ENCODE results near the gene FAHD2A. TPM values are rescaled to one million over a fixed set of nuclear protein-coding genes. Genes with fewer than 3 reads are reported as not detected.
A peak's percentile ranks its signal among the peaks of the same experiment; 100 is the strongest.
"Not testable (repeated sequence)": the region's sequence is repeated elsewhere in the genome, so short reads cannot be mapped to it uniquely, and the experiment has no call there.

Gene FAHD2A
- polyA plus RNA-seq, 4 donors, result 27.5 to 162 (median 58.2) TPM

GRCh38 chr2:95403824-95404223 lies 1.3 kb downstream of the FAHD2A start:
- DNase-seq; H3K27me3 ChIP-seq (ENCODE audit: control insufficient read depth in 3 of 3, insufficient read depth in 3 of 3, low read length in 3 of 3); FAIRE-seq; H3K9me3 ChIP-seq (ENCODE audit: control insufficient read depth in 2 of 2, insufficient read depth in 1 of 2, low read depth in 1 of 2, low read length in 1 of 2); H3K4me1 ChIP-seq (ENCODE audit: control insufficient read depth in 3 of 3, insufficient read depth in 2 of 3, low read depth in 1 of 3, low read length in 2 of 3); H3K27ac ChIP-seq (ENCODE audit: low read depth in 1 of 3, low read length in 2 of 3): not testable (repeated sequence)
- WGBS, 3 donors, result 79 to 88% (median 79%) methylated on average over 5 of the region's 5 CpGs
- Histone ChIP-seq H3K4me3 (ENCODE audit: low read depth in 1 of 3, low read length in 3 of 3) (peak overlapping the region in 2 of 3 donors; percentile 70 to 83), H3K36me3 (ENCODE audit: control insufficient read depth in 3 of 3, insufficient read depth in 2 of 3, low read depth in 1 of 3, low read length in 3 of 3) (peaks cover 0 to 10% (median 0%) of the 10 kb centered on the region in 3 donors)

GRCh38 chr2:95404676-95405075 lies 2.2 kb downstream of the FAHD2A start:
- WGBS, 3 donors, result 66 to 81% (median 73%) methylated on average over 3 of the region's 3 CpGs
- H3K27me3 ChIP-seq (ENCODE audit: control insufficient read depth in 3 of 3, insufficient read depth in 3 of 3, low read length in 3 of 3); FAIRE-seq; H3K4me3 ChIP-seq (ENCODE audit: low read depth in 1 of 3, low read length in 3 of 3); H3K9me3 ChIP-seq (ENCODE audit: control insufficient read depth in 2 of 2, insufficient read depth in 1 of 2, low read depth in 1 of 2, low read length in 1 of 2); H3K4me1 ChIP-seq (ENCODE audit: control insufficient read depth in 3 of 3, insufficient read depth in 2 of 3, low read depth in 1 of 3, low read length in 2 of 3); H3K27ac ChIP-seq (ENCODE audit: low read depth in 1 of 3, low read length in 2 of 3); DNase-seq: not testable (repeated sequence)
- peaks cover 0 to 10% (median 5%) of the 10 kb centered on the region in 3 donors for H3K36me3 ChIP-seq (ENCODE audit: control insufficient read depth in 3 of 3, insufficient read depth in 2 of 3, low read depth in 1 of 3, low read length in 3 of 3)

GRCh38 chr2:95411239-95411638 lies 8.7 kb downstream of the FAHD2A start:
- DNase-seq; H3K27me3 ChIP-seq (ENCODE audit: control insufficient read depth in 3 of 3, insufficient read depth in 3 of 3, low read length in 3 of 3); H3K9me3 ChIP-seq (ENCODE audit: control insufficient read depth in 2 of 2, insufficient read depth in 1 of 2, low read depth in 1 of 2, low read length in 1 of 2); H3K4me1 ChIP-seq (ENCODE audit: control insufficient read depth in 3 of 3, insufficient read depth in 2 of 3, low read depth in 1 of 3, low read length in 2 of 3); H3K27ac ChIP-seq (ENCODE audit: low read depth in 1 of 3, low read length in 2 of 3); FAIRE-seq; H3K4me3 ChIP-seq (ENCODE audit: low read depth in 1 of 3, low read length in 3 of 3): not testable (repeated sequence)
- 90 to 93% (median 91%) methylated on average over 5 of the region's 5 CpGs for whole genome bisulfite sequencing, 3 donors
- H3K36me3 ChIP-seq (ENCODE audit: control insufficient read depth in 3 of 3, insufficient read depth in 2 of 3, low read depth in 1 of 3, low read length in 3 of 3), result peaks cover 0 to 33% (median 5%) of the 10 kb centered on the region in 3 donors

- H3K36me3 ChIP-seq (ENCODE audit: control insufficient read depth in 3 of 3, insufficient read depth in 2 of 3, low read depth in 1 of 3, low read length in 3 of 3), result peaks cover 0 to 28% (median 2%) of the 10 kb centered on the region in 3 donors
- H3K4me1 ChIP-seq (ENCODE audit: control insufficient read depth in 3 of 3, insufficient read depth in 2 of 3, low read depth in 1 of 3, low read length in 2 of 3); FAIRE-seq; H3K9me3 ChIP-seq (ENCODE audit: control insufficient read depth in 2 of 2, insufficient read depth in 1 of 2, low read depth in 1 of 2, low read length in 1 of 2); H3K27me3 ChIP-seq (ENCODE audit: control insufficient read depth in 3 of 3, insufficient read depth in 3 of 3, low read length in 3 of 3); H3K4me3 ChIP-seq (ENCODE audit: low read depth in 1 of 3, low read length in 3 of 3); H3K27ac ChIP-seq (ENCODE audit: low read depth in 1 of 3, low read length in 2 of 3): not testable (repeated sequence)
- WGBS, 3 donors, result 9 to 52% (median 40%) methylated on average over 4 to 8 of the region's 9 CpGs
- peak; percentile 75 to 79 for DNase-seq
Measured at GRCh38 chr2:95414015-95414594, 11.6 kb downstream of the FAHD2A start.

- H3K9me3 ChIP-seq (ENCODE audit: control insufficient read depth in 2 of 2, insufficient read depth in 1 of 2, low read depth in 1 of 2, low read length in 1 of 2); H3K27me3 ChIP-seq (ENCODE audit: control insufficient read depth in 3 of 3, insufficient read depth in 3 of 3, low read length in 3 of 3); H3K27ac ChIP-seq (ENCODE audit: low read depth in 1 of 3, low read length in 2 of 3); FAIRE-seq; DNase-seq; H3K4me1 ChIP-seq (ENCODE audit: control insufficient read depth in 3 of 3, insufficient read depth in 2 of 3, low read depth in 1 of 3, low read length in 2 of 3); H3K4me3 ChIP-seq (ENCODE audit: low read depth in 1 of 3, low read length in 3 of 3): not testable (repeated sequence)
- WGBS, 3 donors, result 76 to 89% (median 86%) methylated on average over 3 of the region's 3 CpGs
- H3K36me3 ChIP-seq (ENCODE audit: control insufficient read depth in 3 of 3, insufficient read depth in 2 of 3, low read depth in 1 of 3, low read length in 3 of 3), result peaks cover 0 to 27% (median 0%) of the 10 kb centered on the region in 3 donors
Measured at GRCh38 chr2:95415138-95415537, 12.6 kb downstream of the FAHD2A start.

GRCh38 chr2:95415561-95415960 lies 13.1 kb downstream of the FAHD2A start:
- not testable (repeated sequence) for H3K4me3 ChIP-seq (ENCODE audit: low read depth in 1 of 3, low read length in 3 of 3); DNase-seq; H3K4me1 ChIP-seq (ENCODE audit: control insufficient read depth in 3 of 3, insufficient read depth in 2 of 3, low read depth in 1 of 3, low read length in 2 of 3); FAIRE-seq; H3K27ac ChIP-seq (ENCODE audit: low read depth in 1 of 3, low read length in 2 of 3); H3K27me3 ChIP-seq (ENCODE audit: control insufficient read depth in 3 of 3, insufficient read depth in 3 of 3, low read length in 3 of 3); H3K9me3 ChIP-seq (ENCODE audit: control insufficient read depth in 2 of 2, insufficient read depth in 1 of 2, low read depth in 1 of 2, low read length in 1 of 2)
- WGBS, 3 donors, result 91 to 93% (median 92%) methylated on average over 16 of the region's 16 CpGs
- peaks cover 0 to 23% (median 0%) of the 10 kb centered on the region in 3 donors for H3K36me3 ChIP-seq (ENCODE audit: control insufficient read depth in 3 of 3, insufficient read depth in 2 of 3, low read depth in 1 of 3, low read length in 3 of 3)

- H3K36me3 ChIP-seq (ENCODE audit: control insufficient read depth in 3 of 3, insufficient read depth in 2 of 3, low read depth in 1 of 3, low read length in 3 of 3); H3K27me3 ChIP-seq (ENCODE audit: control insufficient read depth in 3 of 3, insufficient read depth in 3 of 3, low read length in 3 of 3); FAIRE-seq; H3K9me3 ChIP-seq (ENCODE audit: control insufficient read depth in 2 of 2, insufficient read depth in 1 of 2, low read depth in 1 of 2, low read length in 1 of 2); H3K27ac ChIP-seq (ENCODE audit: low read depth in 1 of 3, low read length in 2 of 3); H3K4me1 ChIP-seq (ENCODE audit: control insufficient read depth in 3 of 3, insufficient read depth in 2 of 3, low read depth in 1 of 3, low read length in 2 of 3); H3K4me3 ChIP-seq (ENCODE audit: low read depth in 1 of 3, low read length in 3 of 3): not testable (repeated sequence)
- WGBS, 3 donors, result 43 to 72% (median 54%) methylated on average over 7 to 15 of the region's 30 CpGs
- peak in 1 of 2 donors; percentile 28 for DNase-seq
Measured at GRCh38 chr2:95427196-95427867, 24.8 kb downstream of the FAHD2A start.

- WGBS, 3 donors, result no CpG with 5 or more reads among the region's 8 CpGs
- H3K4me1 ChIP-seq (ENCODE audit: control insufficient read depth in 3 of 3, insufficient read depth in 2 of 3, low read depth in 1 of 3, low read length in 2 of 3); H3K27me3 ChIP-seq (ENCODE audit: control insufficient read depth in 3 of 3, insufficient read depth in 3 of 3, low read length in 3 of 3); DNase-seq; H3K36me3 ChIP-seq (ENCODE audit: control insufficient read depth in 3 of 3, insufficient read depth in 2 of 3, low read depth in 1 of 3, low read length in 3 of 3); H3K27ac ChIP-seq (ENCODE audit: low read depth in 1 of 3, low read length in 2 of 3); H3K4me3 ChIP-seq (ENCODE audit: low read depth in 1 of 3, low read length in 3 of 3); H3K9me3 ChIP-seq (ENCODE audit: control insufficient read depth in 2 of 2, insufficient read depth in 1 of 2, low read depth in 1 of 2, low read length in 1 of 2): not testable (repeated sequence)
- peak; percentile 19 for FAIRE-seq
Measured at GRCh38 chr2:95429748-95430467, 27.4 kb downstream of the FAHD2A start.
